ENCODE measurements around the gene GUCY1A2.

Gene GUCY1A2

DNA sequence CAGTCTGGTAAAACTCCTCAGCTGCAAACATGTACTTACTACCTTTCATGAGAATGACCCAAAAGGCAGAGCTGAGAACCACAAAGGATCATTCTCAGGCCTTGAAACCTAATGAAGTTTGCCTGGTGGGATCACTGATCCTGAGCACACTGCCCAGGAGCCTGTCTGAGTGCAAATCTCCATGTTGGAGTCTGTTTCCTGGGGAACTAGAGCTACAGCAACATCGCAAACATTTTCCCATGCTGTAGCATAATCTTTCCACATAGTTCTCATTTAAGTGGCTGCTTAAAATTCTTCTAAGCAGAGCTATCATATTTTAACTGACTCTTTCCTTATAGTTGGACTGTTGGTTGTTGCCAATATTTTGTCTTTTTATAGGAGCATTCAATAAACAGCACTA is 58.5 kb downstream of the GUCY1A2 start:
- CTCF ChIA-PET = interaction anchor here (1.2 to 1.7 kb wide), 3 partner anchors 13 to 29 kb away, joined by 3 to 4 read pairs (median 4); no protein-coding TSS in a partner anchor
- DNase-seq (ENCODE audit: extremely low spot score) = no peak
- POLR2A ChIA-PET = no interaction called here
- TF ChIP-seq, protein P1, sequence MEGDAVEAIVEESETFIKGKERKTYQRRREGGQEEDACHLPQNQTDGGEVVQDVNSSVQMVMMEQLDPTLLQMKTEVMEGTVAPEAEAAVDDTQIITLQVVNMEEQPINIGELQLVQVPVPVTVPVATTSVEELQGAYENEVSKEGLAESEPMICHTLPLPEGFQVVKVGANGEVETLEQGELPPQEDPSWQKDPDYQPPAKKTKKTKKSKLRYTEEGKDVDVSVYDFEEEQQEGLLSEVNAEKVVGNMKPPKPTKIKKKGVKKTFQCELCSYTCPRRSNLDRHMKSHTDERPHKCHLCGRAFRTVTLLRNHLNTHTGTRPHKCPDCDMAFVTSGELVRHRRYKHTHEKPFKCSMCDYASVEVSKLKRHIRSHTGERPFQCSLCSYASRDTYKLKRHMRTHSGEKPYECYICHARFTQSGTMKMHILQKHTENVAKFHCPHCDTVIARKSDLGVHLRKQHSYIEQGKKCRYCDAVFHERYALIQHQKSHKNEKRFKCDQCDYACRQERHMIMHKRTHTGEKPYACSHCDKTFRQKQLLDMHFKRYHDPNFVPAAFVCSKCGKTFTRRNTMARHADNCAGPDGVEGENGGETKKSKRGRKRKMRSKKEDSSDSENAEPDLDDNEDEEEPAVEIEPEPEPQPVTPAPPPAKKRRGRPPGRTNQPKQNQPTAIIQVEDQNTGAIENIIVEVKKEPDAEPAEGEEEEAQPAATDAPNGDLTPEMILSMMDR (IDR thresholded peaks at IDR 0.05; ENCODE audit: control extremely low read depth, extremely low read depth, low read depth, missing control alignments) = no peak

DNA sequence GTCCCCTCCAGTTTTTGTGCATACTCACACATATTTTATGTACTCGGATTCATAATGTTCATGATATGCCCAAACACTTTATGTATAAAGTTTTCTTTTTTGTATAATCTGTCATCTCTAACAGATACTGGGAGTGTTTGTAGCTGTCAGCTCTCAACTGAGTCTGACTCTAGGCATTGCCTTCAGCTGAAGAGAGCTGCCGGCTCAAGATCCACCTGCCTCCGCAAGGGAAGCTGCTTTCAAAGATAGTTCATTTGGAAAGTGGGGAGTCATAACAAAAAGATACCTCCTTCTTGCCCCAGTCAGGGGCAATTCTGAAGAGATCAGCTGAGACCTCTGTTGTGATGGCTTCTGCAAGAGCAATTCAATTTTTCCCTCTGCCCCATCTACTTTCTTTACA is 58.9 kb downstream of the GUCY1A2 start:
- DNase-seq (ENCODE audit: extremely low spot score) = no peak
- POLR2A ChIA-PET = no interaction called here
- CTCF ChIA-PET = interaction anchor here (1.2 to 1.7 kb wide), 3 partner anchors 13 to 30 kb away, joined by 3 to 4 read pairs (median 4); no protein-coding TSS in a partner anchor
- TF ChIP-seq, protein P1 (IDR thresholded peaks at IDR 0.05; ENCODE audit: control extremely low read depth, extremely low read depth, low read depth, missing control alignments) = no peak

DNA sequence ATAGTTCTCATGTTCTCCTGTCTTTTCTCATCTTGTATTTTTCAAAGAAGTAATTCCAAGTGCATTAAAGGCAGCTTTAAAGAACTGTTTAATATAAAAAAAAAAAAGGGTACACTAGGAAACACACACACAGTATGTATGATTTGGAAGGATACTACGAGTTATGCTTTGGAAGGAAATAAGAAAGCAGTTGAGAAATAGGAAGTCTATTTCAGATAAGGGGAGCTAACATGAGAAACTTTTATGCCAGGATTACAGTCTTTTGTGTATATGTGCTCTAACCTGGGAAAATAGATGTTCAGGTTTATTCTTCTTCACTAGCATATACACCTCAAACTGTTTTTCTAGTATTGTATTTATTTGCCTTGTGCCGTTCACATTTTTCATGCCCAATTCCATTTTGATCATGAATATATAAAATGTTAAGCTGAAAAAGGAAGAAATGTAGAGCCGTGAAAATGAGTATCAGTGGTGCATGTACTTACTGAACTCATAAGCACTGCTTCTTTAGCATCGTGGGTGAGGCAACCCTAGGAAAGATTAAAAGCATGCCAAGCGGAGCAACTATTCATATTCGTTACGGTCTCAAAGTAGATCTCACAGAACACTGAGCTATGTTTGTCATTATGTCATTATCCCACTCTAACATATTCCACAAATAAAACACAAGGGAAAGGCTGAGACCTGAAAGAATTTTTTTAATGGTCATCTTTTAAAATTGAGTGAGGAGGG is 59.6 kb downstream of the GUCY1A2 start:
- ChIA-PET CTCF (interaction anchor here (1.2 to 1.7 kb wide), 3 partner anchors 12 to 30 kb away, joined by 3 to 4 read pairs (median 4); no protein-coding TSS in a partner anchor), POLR2A (no interaction called here)
- TF ChIP-seq, protein P1 (IDR thresholded peaks at IDR 0.05; ENCODE audit: control extremely low read depth, extremely low read depth, low read depth, missing control alignments) = no peak
- DNase-seq (ENCODE audit: extremely low spot score) = no peak

DNA sequence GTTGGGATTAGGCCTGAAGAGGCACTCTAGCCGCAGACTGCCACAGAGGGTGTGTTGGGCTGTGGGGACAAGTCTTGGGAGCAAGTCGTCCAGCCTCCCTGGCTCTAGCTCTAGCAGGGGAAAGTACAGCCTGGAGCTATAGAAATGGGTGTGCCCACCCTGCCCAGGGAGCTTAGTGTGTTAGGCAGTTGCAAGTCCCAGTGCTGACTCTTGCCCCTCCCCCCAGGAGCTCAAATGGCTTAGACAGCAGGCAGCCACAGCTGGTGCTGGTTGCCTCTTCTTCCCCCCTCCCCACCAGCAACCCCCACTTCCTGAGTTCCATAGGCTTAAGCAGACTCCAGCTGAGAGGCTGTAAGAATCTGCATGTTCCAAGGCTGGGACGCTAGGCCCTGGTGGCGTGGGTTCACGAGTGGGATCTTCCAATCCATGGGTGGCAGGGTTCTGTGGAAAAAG is 61.2 kb downstream of the GUCY1A2 start:
- CTCF ChIA-PET = interaction anchor here (1.2 kb wide), 1 partner anchor 16 kb away, joined by 3 read pairs; no protein-coding TSS in a partner anchor
- TF ChIP-seq, protein P1 (IDR thresholded peaks at IDR 0.05; ENCODE audit: control extremely low read depth, extremely low read depth, low read depth, missing control alignments) = no peak
- POLR2A ChIA-PET = no interaction called here
- DNase-seq (ENCODE audit: extremely low spot score) = no peak

DNA sequence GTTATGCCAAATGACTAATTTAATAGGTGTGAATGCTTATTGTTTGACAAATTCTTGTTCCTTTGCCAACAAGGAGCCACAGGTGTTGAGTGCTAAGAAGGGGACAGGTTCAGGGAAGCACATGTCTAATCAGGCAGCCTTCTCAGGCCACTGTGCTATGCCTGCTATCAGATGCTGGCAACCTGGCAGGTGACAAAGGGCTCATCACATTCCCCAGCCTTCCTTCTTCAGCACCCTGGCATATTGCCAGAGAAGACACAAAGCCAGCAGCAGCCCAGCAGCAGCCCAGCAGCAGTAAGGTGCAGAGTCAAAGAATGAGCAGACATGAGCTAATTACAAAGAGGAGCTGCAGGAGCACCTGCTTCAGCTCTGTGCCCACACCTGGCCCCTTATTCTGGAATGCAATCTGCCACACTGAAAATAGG is 68.2 kb downstream of the GUCY1A2 start:
- TF ChIP-seq, protein P1 (IDR thresholded peaks at IDR 0.05; ENCODE audit: control extremely low read depth, extremely low read depth, low read depth, missing control alignments) = no peak
- ChIA-PET CTCF (no interaction called here), POLR2A (no interaction called here)
- no peak for DNase-seq (ENCODE audit: extremely low spot score)

DNA sequence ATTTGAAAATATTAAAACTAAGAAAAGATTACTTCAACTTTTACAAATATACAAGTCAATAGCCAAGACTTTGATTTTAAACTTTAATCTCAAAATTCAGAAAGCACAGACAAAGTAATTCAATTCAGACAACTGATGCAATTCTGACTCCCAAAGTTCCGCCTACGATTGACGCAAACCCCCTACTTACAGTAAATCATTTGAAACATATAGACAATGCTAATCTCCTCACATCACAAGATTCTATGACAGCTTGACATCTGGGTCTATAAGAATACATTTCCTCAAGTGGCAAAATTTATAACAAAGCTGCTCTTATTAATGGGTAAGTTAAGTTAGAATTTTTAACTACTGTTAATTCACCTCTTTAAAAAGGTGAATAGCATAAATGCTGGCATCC is 75.2 kb downstream of the GUCY1A2 start:
- ChIA-PET CTCF (no interaction called here), POLR2A (no interaction called here)
- DNase-seq (ENCODE audit: extremely low spot score) = no peak
- TF ChIP-seq, protein P1 (IDR thresholded peaks at IDR 0.05; ENCODE audit: control extremely low read depth, extremely low read depth, low read depth, missing control alignments) = no peak

Measured in GM10248 (cell line).